Panc1 (cell line): ENCODE measurements around the gene DDIAS. TPM values are rescaled to one million over a fixed set of nuclear protein-coding genes. Genes with fewer than 3 reads are reported as not detected.

ENCODE experiments used
- ATAC-seq: fragments of 200-7000 bp; cut with Tn5 transposase; 2 replicates; pipeline ENCODE4 v1.9.1; 2020; ENCODE audit warnings: mild to moderate bottlenecking, moderate library complexity
- BruUV-seq: library from RNA; stranded (reverse); fragments of 400-500 nt; replicated peaks from 2 replicates; lab custom pipeline; 2021; lab: Mats Ljungman, UMichigan
- CTCF ChIA-PET: fragments of 300-600 bp; sonication (Branson Sonifier 250); formaldehyde crosslinking; loops from one replicate; lab custom pipeline; 2022; ENCODE audit warnings: antibody characterized with exemption; lab: Charles Lee
- POLR2A ChIA-PET: fragments of 300-600 bp; sonication (Branson Sonifier 250); formaldehyde crosslinking; loops from one replicate; lab custom pipeline; 2022; ENCODE audit warnings: antibody characterized with exemption; lab: Charles Lee
- DNase-seq: peaks from one replicate; pipeline ENCODE4 v3.0.0-alpha.2; 2010; ENCODE audit warnings: low read depth, low spot score
- H3K27ac ChIP-seq: 2 replicates; pipeline ENCODE4 v1.5.1; 2011; ENCODE audit warnings: mild to moderate bottlenecking, low read length, inconsistent platforms
- H3K27me3 ChIP-seq: fragments of 200-500 bp; sonication (Bioruptor generic); 2 replicates; pipeline ENCODE4 v1.6.0; 2014; ENCODE audit warnings: low read length, inconsistent platforms; ENCODE audit not compliant: control insufficient read depth, insufficient read depth
- H3K36me3 ChIP-seq: fragments of 200-500 bp; sonication (Bioruptor generic); 2 replicates; pipeline ENCODE4 v1.5.1; 2014; ENCODE audit warnings: inconsistent platforms, mild to moderate bottlenecking, low read length, moderate library complexity; ENCODE audit not compliant: control insufficient read depth, insufficient read depth
- H3K4me1 ChIP-seq: 2 replicates; pipeline ENCODE4 v1.5.1; 2011; ENCODE audit warnings: inconsistent platforms, mild to moderate bottlenecking, low read length, moderate library complexity; ENCODE audit not compliant: control insufficient read depth, insufficient read depth
- H3K4me3 ChIP-seq, 2 experiments: 2 replicates each; pipeline ENCODE4 v1.5.1; 2011 to 2012; ENCODE audit warnings: low read depth in 2 of 2, low read length in 2 of 2, mild to moderate bottlenecking in 2 of 2, inconsistent platforms in 1 of 2, moderate library complexity in 1 of 2
- H3K9me3 ChIP-seq: fragments of 200-500 bp; sonication (Bioruptor generic); 2 replicates; pipeline ENCODE4 v1.5.1; 2014; ENCODE audit warnings: low read depth, mild to moderate bottlenecking, inconsistent platforms, low read length, moderate library complexity; ENCODE audit not compliant: control insufficient read depth, insufficient read depth
- CTCF ChIP-seq: fragments of 450-650 bp; IDR thresholded peaks from 2 replicates; pipeline ENCODE4 v1.5.1; 2017; ENCODE audit warnings: mild to moderate bottlenecking
- POLR2AphosphoS5 ChIP-seq: IDR thresholded peaks from 2 replicates; pipeline ENCODE4 v1.6.1; 2012; ENCODE audit warnings: mild to moderate bottlenecking, low read depth, low read length, moderate library complexity
- REST ChIP-seq, 2 experiments: IDR thresholded peaks; 2 replicates each; pipeline ENCODE4 v1.6.1; 2011 to 2012; ENCODE audit warnings: low read depth in 2 of 2, control low read depth in 1 of 2, low read length in 1 of 2, mild to moderate bottlenecking in 1 of 2, moderate library complexity in 1 of 2; ENCODE audit not compliant: insufficient read depth in 1 of 2
- SIN3A ChIP-seq: IDR thresholded peaks from 2 replicates; pipeline ENCODE4 v1.6.1; 2012; ENCODE audit warnings: low read depth, mild to moderate bottlenecking, low read length, moderate library complexity, borderline replicate concordance; ENCODE audit not compliant: insufficient read depth
- TCF7L2 ChIP-seq: IDR thresholded peaks from 2 replicates; pipeline ENCODE4 v1.6.1; 2011; ENCODE audit warnings: mild to moderate bottlenecking, low read depth, low read length, inconsistent platforms
- in situ Hi-C: cut with HindIII; loops from 2 replicates; pipeline ENCODE4 v1.10.0; 2016; ENCODE audit warnings: low sequenced_read_pairs, low pct_unique_long_range_greater_than_20kb
- intact Hi-C: fragments of 100-400 bp; cut with micrococcal nuclease; formaldehyde crosslinking; loops from one replicate; pipeline ENCODE4 v1.10.0; 2022; ENCODE audit not compliant: unreplicated experiment
- total RNA-seq: library from RNA; stranded (reverse); gene quantifications from one replicate; pipeline ENCODE4 v1.2.1, GENCODE V29; 2021; ENCODE audit not compliant: unreplicated experiment

DDIAS gene
- total RNA-seq, 1 experiment from 2014 or later: 22.9 TPM

DNA sequence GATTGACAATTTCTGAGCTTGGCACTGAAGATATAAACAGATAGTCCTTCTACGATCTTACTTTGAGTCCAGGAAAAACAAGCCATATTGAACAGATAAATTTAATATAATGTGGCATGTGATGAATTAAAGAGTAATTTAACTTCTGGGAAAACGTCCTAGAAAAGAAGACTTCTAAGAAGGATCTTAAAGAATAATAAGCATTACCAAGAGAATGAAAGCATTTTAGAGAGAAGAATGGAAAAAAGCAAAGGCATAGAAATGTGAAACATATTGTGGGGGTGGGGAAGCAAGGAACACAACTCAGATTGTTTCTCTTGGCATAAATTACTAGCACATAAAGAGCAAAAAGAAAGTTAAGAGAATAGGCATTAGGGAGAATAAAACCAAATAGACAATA lies 5.4 kb downstream of the DDIAS start:
- ChIA-PET CTCF (no interaction called here), POLR2A (no interaction called here)
- in situ Hi-C loops: no loop called here
- intact Hi-C loops: loop anchor here (5.0 to 10.0 kb wide), 4 partner anchors 165 to 378 kb away; partner anchors contain the start of genes CCDC90B, PCF11 and RAB30
- Histone ChIP-seq H3K36me3 (no peaks in the 10 kb centered on the region; the same call in 1 of the 2 replicates), H3K27me3 (no peaks in the 10 kb centered on the region), H3K4me1 (peaks cover 10% of the 10 kb centered on the region), H3K27ac (no peak overlapping the region), H3K9me3 (no peaks in the 10 kb centered on the region; the same call in 1 of the 2 replicates), H3K4me3 (no peak overlapping the region)
- TF ChIP-seq CTCF (no peak), REST (IDR thresholded peaks at IDR 0.05; ENCODE audit: insufficient read depth in 1 of 2, low read depth in 2 of 2, low read length in 1 of 2) (no peak), POLR2AphosphoS5 (no peak), SIN3A (no peak), TCF7L2 (no peak)
- no TSS peak for BruUV-seq
- DNase-seq: no peak
- ATAC-seq: no peak

GRCh38 chr11:82907371-82907770 lies 5.8 kb downstream of the DDIAS start:
- no TSS peak for BruUV-seq
- TF ChIP-seq SIN3A (no peak), CTCF (no peak), TCF7L2 (no peak), POLR2AphosphoS5 (no peak), REST (IDR thresholded peaks at IDR 0.05; ENCODE audit: insufficient read depth in 1 of 2, low read depth in 2 of 2, low read length in 1 of 2) (no peak)
- ChIA-PET POLR2A (no interaction called here), CTCF (no interaction called here)
- Histone ChIP-seq H3K27ac (no peak overlapping the region), H3K4me1 (peaks cover 8% of the 10 kb centered on the region), H3K9me3 (no peaks in the 10 kb centered on the region; the same call in 1 of the 2 replicates), H3K4me3 (no peak overlapping the region), H3K36me3 (no peaks in the 10 kb centered on the region), H3K27me3 (no peaks in the 10 kb centered on the region)
- in situ Hi-C loops: no loop called here
- ATAC-seq (no peak), DNase-seq (no peak)
- intact Hi-C loops: loop anchor here (5.0 to 10.0 kb wide), 4 partner anchors 165 to 377 kb away; partner anchors contain the start of genes CCDC90B, PCF11 and RAB30
